ENCODE data around the gene GVQW3.
"Not testable (repeated sequence)": the region's sequence is repeated elsewhere in the genome, so short reads cannot be mapped to it uniquely, and the experiment has no call there.

The GVQW3 gene

GRCh38 chr11:76385903-76386302 lies 4.8 kb downstream of the GVQW3 start:
- Histone ChIP-seq H3K36me3 (ENCODE audit: control insufficient read depth, insufficient read depth, low read length) (no peaks in the 10 kb centered on the region), H3K4me3 (ENCODE audit: low read depth, low read length) (no peak overlapping the region), H3K27me3 (ENCODE audit: control insufficient read depth, insufficient read depth, low read length) (no peaks in the 10 kb centered on the region), H3K4me1 (ENCODE audit: control insufficient read depth, insufficient read depth, low read length) (peaks cover 20% of the 10 kb centered on the region), H3K9ac (ENCODE audit: low read depth, low read length) (no peak overlapping the region), H3K27ac (ENCODE audit: low read depth, low read length) (peak overlapping the region; percentile 51), H3K9me3 (ENCODE audit: control insufficient read depth, insufficient read depth, low read length) (no peaks in the 10 kb centered on the region)

GRCh38 chr11:76388408-76388807 lies 7.3 kb downstream of the GVQW3 start:
- Histone ChIP-seq H3K9ac (ENCODE audit: low read depth, low read length) (no peak overlapping the region), H3K4me3 (ENCODE audit: low read depth, low read length) (no peak overlapping the region), H3K27ac (ENCODE audit: low read depth, low read length) (no peak overlapping the region), H3K36me3 (ENCODE audit: control insufficient read depth, insufficient read depth, low read length) (no peaks in the 10 kb centered on the region), H3K27me3 (ENCODE audit: control insufficient read depth, insufficient read depth, low read length) (no peaks in the 10 kb centered on the region), H3K9me3 (ENCODE audit: control insufficient read depth, insufficient read depth, low read length) (no peaks in the 10 kb centered on the region), H3K4me1 (ENCODE audit: control insufficient read depth, insufficient read depth, low read length) (peaks cover 9% of the 10 kb centered on the region)

- no peaks in the 10 kb centered on the region for H3K27me3 ChIP-seq (ENCODE audit: control insufficient read depth, insufficient read depth, low read length)
- no peak overlapping the region for H3K4me3 ChIP-seq (ENCODE audit: low read depth, low read length)
- no peak overlapping the region for H3K9ac ChIP-seq (ENCODE audit: low read depth, low read length)
- H3K9me3 ChIP-seq (ENCODE audit: control insufficient read depth, insufficient read depth, low read length) = no peaks in the 10 kb centered on the region
- H3K27ac ChIP-seq (ENCODE audit: low read depth, low read length) = no peak overlapping the region
- no peaks in the 10 kb centered on the region for H3K36me3 ChIP-seq (ENCODE audit: control insufficient read depth, insufficient read depth, low read length)
- H3K4me1 ChIP-seq (ENCODE audit: control insufficient read depth, insufficient read depth, low read length) = peaks cover 4% of the 10 kb centered on the region
Observed at GRCh38 chr11:76391021-76391420, 9.9 kb downstream of the GVQW3 start.

- Histone ChIP-seq H3K9ac (ENCODE audit: low read depth, low read length) (no peak overlapping the region), H3K9me3 (ENCODE audit: control insufficient read depth, insufficient read depth, low read length) (no peaks in the 10 kb centered on the region), H3K27ac (ENCODE audit: low read depth, low read length) (no peak overlapping the region), H3K36me3 (ENCODE audit: control insufficient read depth, insufficient read depth, low read length) (no peaks in the 10 kb centered on the region), H3K4me1 (ENCODE audit: control insufficient read depth, insufficient read depth, low read length) (no peaks in the 10 kb centered on the region), H3K27me3 (ENCODE audit: control insufficient read depth, insufficient read depth, low read length) (no peaks in the 10 kb centered on the region), H3K4me3 (ENCODE audit: low read depth, low read length) (no peak overlapping the region)
Observed at GRCh38 chr11:76391811-76392475, 10.8 kb downstream of the GVQW3 start.

- H3K36me3 ChIP-seq (ENCODE audit: control insufficient read depth, insufficient read depth, low read length) = no peaks in the 10 kb centered on the region
- H3K9ac ChIP-seq (ENCODE audit: low read depth, low read length) = no peak overlapping the region
- no peak overlapping the region for H3K27ac ChIP-seq (ENCODE audit: low read depth, low read length)
- H3K27me3 ChIP-seq (ENCODE audit: control insufficient read depth, insufficient read depth, low read length) = no peaks in the 10 kb centered on the region
- H3K9me3 ChIP-seq (ENCODE audit: control insufficient read depth, insufficient read depth, low read length) = no peaks in the 10 kb centered on the region
- H3K4me3 ChIP-seq (ENCODE audit: low read depth, low read length) = no peak overlapping the region
- no peaks in the 10 kb centered on the region for H3K4me1 ChIP-seq (ENCODE audit: control insufficient read depth, insufficient read depth, low read length)
Observed at GRCh38 chr11:76392870-76393269, 11.7 kb downstream of the GVQW3 start.

- Histone ChIP-seq H3K9me3 (ENCODE audit: control insufficient read depth, insufficient read depth, low read length) (no peaks in the 10 kb centered on the region), H3K27ac (ENCODE audit: low read depth, low read length) (no peak overlapping the region), H3K27me3 (ENCODE audit: control insufficient read depth, insufficient read depth, low read length) (no peaks in the 10 kb centered on the region), H3K4me3 (ENCODE audit: low read depth, low read length) (no peak overlapping the region), H3K4me1 (ENCODE audit: control insufficient read depth, insufficient read depth, low read length) (no peaks in the 10 kb centered on the region), H3K36me3 (ENCODE audit: control insufficient read depth, insufficient read depth, low read length) (no peaks in the 10 kb centered on the region), H3K9ac (ENCODE audit: low read depth, low read length) (no peak overlapping the region)
Observed at GRCh38 chr11:76394411-76394810, 13.3 kb downstream of the GVQW3 start.

- Histone ChIP-seq H3K4me1 (ENCODE audit: control insufficient read depth, insufficient read depth, low read length) (no peaks in the 10 kb centered on the region), H3K27ac (ENCODE audit: low read depth, low read length) (no peak overlapping the region), H3K27me3 (ENCODE audit: control insufficient read depth, insufficient read depth, low read length) (no peaks in the 10 kb centered on the region), H3K9me3 (ENCODE audit: control insufficient read depth, insufficient read depth, low read length) (no peaks in the 10 kb centered on the region), H3K4me3 (ENCODE audit: low read depth, low read length) (no peak overlapping the region), H3K9ac (ENCODE audit: low read depth, low read length) (no peak overlapping the region), H3K36me3 (ENCODE audit: control insufficient read depth, insufficient read depth, low read length) (no peaks in the 10 kb centered on the region)
Observed at GRCh38 chr11:76395296-76395695, 14.2 kb downstream of the GVQW3 start.

GRCh38 chr11:76397383-76397782 lies 16.3 kb downstream of the GVQW3 start:
- no peak overlapping the region for H3K9ac ChIP-seq (ENCODE audit: low read depth, low read length)
- no peaks in the 10 kb centered on the region for H3K27me3 ChIP-seq (ENCODE audit: control insufficient read depth, insufficient read depth, low read length)
- no peaks in the 10 kb centered on the region for H3K9me3 ChIP-seq (ENCODE audit: control insufficient read depth, insufficient read depth, low read length)
- no peak overlapping the region for H3K27ac ChIP-seq (ENCODE audit: low read depth, low read length)
- no peaks in the 10 kb centered on the region for H3K36me3 ChIP-seq (ENCODE audit: control insufficient read depth, insufficient read depth, low read length)
- H3K4me1 ChIP-seq (ENCODE audit: control insufficient read depth, insufficient read depth, low read length) = no peaks in the 10 kb centered on the region
- H3K4me3 ChIP-seq (ENCODE audit: low read depth, low read length) = no peak overlapping the region

- Histone ChIP-seq H3K9ac (ENCODE audit: low read depth, low read length) (no peak overlapping the region), H3K9me3 (ENCODE audit: control insufficient read depth, insufficient read depth, low read length) (no peaks in the 10 kb centered on the region), H3K36me3 (ENCODE audit: control insufficient read depth, insufficient read depth, low read length) (no peaks in the 10 kb centered on the region), H3K4me3 (ENCODE audit: low read depth, low read length) (no peak overlapping the region), H3K27me3 (ENCODE audit: control insufficient read depth, insufficient read depth, low read length) (no peaks in the 10 kb centered on the region), H3K27ac (ENCODE audit: low read depth, low read length) (no peak overlapping the region), H3K4me1 (ENCODE audit: control insufficient read depth, insufficient read depth, low read length) (no peaks in the 10 kb centered on the region)
Observed at GRCh38 chr11:76400967-76401366, 19.8 kb downstream of the GVQW3 start.

- H3K4me3 ChIP-seq (ENCODE audit: low read depth, low read length); H3K4me1 ChIP-seq (ENCODE audit: control insufficient read depth, insufficient read depth, low read length); H3K27me3 ChIP-seq (ENCODE audit: control insufficient read depth, insufficient read depth, low read length); H3K27ac ChIP-seq (ENCODE audit: low read depth, low read length); H3K36me3 ChIP-seq (ENCODE audit: control insufficient read depth, insufficient read depth, low read length); H3K9me3 ChIP-seq (ENCODE audit: control insufficient read depth, insufficient read depth, low read length); H3K9ac ChIP-seq (ENCODE audit: low read depth, low read length): not testable (repeated sequence)
Observed at GRCh38 chr11:76401484-76401883, 20.4 kb downstream of the GVQW3 start.

- Histone ChIP-seq H3K9ac (ENCODE audit: low read depth, low read length) (no peak overlapping the region), H3K27ac (ENCODE audit: low read depth, low read length) (no peak overlapping the region), H3K9me3 (ENCODE audit: control insufficient read depth, insufficient read depth, low read length) (no peaks in the 10 kb centered on the region), H3K27me3 (ENCODE audit: control insufficient read depth, insufficient read depth, low read length) (no peaks in the 10 kb centered on the region), H3K36me3 (ENCODE audit: control insufficient read depth, insufficient read depth, low read length) (no peaks in the 10 kb centered on the region), H3K4me3 (ENCODE audit: low read depth, low read length) (no peak overlapping the region), H3K4me1 (ENCODE audit: control insufficient read depth, insufficient read depth, low read length) (no peaks in the 10 kb centered on the region)
Observed at GRCh38 chr11:76406359-76406758, 25.2 kb downstream of the GVQW3 start.
